ENCODE measurements around the gene MAF. TPM values are rescaled to one million over a fixed set of nuclear protein-coding genes. Genes with fewer than 3 reads are reported as not detected.

Gene MAF
- polyA plus RNA-seq, 1 donor from 2014 or later, result 2.1 TPM

DNA sequence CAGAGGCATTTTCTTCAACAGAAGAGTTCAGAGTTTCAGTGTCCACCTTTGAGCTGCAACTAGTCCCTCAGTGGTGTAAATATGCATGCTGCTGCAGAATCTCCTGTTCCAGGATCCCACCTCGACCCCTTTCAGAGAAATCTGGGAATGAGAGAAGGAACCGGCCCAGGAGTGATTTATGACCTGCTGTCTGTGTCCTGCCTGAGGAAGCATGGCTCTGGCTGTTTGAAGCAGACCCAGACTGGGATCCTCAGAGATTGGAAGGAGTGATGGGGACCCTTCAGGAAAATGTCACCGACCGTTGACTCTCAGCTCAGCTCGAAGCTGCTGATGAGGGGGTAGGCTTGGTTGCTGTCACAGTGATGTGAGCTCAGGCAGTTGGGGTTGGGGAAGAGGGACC, 8.4 kb upstream of the MAF start:
- no peak for TF ChIP-seq SMC3 (conservative IDR thresholded peaks at IDR 0.05; ENCODE audit: poor library complexity)
- TF ChIP-seq EZH2 (IDR thresholded peaks at IDR 0.05; ENCODE audit: borderline replicate concordance, insufficient read depth, low read length, poor library complexity, severe bottlenecking), result no peak
- no peak for TF ChIP-seq MXI1 (conservative IDR thresholded peaks at IDR 0.05; ENCODE audit: poor library complexity, severe bottlenecking)
- TF ChIP-seq, protein P1, sequence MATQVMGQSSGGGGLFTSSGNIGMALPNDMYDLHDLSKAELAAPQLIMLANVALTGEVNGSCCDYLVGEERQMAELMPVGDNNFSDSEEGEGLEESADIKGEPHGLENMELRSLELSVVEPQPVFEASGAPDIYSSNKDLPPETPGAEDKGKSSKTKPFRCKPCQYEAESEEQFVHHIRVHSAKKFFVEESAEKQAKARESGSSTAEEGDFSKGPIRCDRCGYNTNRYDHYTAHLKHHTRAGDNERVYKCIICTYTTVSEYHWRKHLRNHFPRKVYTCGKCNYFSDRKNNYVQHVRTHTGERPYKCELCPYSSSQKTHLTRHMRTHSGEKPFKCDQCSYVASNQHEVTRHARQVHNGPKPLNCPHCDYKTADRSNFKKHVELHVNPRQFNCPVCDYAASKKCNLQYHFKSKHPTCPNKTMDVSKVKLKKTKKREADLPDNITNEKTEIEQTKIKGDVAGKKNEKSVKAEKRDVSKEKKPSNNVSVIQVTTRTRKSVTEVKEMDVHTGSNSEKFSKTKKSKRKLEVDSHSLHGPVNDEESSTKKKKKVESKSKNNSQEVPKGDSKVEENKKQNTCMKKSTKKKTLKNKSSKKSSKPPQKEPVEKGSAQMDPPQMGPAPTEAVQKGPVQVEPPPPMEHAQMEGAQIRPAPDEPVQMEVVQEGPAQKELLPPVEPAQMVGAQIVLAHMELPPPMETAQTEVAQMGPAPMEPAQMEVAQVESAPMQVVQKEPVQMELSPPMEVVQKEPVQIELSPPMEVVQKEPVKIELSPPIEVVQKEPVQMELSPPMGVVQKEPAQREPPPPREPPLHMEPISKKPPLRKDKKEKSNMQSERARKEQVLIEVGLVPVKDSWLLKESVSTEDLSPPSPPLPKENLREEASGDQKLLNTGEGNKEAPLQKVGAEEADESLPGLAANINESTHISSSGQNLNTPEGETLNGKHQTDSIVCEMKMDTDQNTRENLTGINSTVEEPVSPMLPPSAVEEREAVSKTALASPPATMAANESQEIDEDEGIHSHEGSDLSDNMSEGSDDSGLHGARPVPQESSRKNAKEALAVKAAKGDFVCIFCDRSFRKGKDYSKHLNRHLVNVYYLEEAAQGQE (IDR thresholded peaks at IDR 0.05; ENCODE audit: borderline replicate concordance), result no peak
- TF ChIP-seq RAD21 (conservative IDR thresholded peaks at IDR 0.05), result no peak
- TF ChIP-seq, protein P2, sequence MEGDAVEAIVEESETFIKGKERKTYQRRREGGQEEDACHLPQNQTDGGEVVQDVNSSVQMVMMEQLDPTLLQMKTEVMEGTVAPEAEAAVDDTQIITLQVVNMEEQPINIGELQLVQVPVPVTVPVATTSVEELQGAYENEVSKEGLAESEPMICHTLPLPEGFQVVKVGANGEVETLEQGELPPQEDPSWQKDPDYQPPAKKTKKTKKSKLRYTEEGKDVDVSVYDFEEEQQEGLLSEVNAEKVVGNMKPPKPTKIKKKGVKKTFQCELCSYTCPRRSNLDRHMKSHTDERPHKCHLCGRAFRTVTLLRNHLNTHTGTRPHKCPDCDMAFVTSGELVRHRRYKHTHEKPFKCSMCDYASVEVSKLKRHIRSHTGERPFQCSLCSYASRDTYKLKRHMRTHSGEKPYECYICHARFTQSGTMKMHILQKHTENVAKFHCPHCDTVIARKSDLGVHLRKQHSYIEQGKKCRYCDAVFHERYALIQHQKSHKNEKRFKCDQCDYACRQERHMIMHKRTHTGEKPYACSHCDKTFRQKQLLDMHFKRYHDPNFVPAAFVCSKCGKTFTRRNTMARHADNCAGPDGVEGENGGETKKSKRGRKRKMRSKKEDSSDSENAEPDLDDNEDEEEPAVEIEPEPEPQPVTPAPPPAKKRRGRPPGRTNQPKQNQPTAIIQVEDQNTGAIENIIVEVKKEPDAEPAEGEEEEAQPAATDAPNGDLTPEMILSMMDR (IDR thresholded peaks at IDR 0.05; ENCODE audit: poor library complexity, severe bottlenecking), result no peak
- TF ChIP-seq EP300 (conservative IDR thresholded peaks at IDR 0.05; ENCODE audit: poor library complexity, severe bottlenecking), result no peak
- no peak for TF ChIP-seq POLR2AphosphoS5 (IDR thresholded peaks at IDR 0.05)
- no peak for TF ChIP-seq TAF1 (IDR thresholded peaks at IDR 0.05; ENCODE audit: low read depth)
- no peaks in the 10 kb centered on the region for H3F3A ChIP-seq (ENCODE audit: insufficient read depth, low read length, poor library complexity, severe bottlenecking)

DNA sequence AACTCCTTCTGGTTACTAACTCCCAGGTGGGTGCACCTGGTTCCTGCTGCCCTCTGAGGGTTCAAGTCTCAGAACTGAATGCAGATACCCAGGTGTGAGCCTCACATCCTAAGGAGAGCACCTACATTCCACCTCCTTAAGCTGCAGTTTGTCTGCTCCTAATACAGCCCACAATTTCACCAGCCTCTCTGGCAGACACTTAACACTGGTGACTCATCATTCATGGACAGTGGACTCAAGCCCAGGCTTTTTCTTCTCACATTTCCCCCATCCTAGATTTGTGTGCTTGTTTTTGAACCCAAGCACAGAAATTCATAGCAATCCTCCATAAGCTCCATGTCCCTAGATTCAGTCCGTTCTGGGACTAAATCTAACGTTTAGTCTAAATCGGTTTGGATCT, 7.0 kb upstream of the MAF start:
- no peaks in the 10 kb centered on the region for H3F3A ChIP-seq (ENCODE audit: insufficient read depth, low read length, poor library complexity, severe bottlenecking)
- H4K20me1 ChIP-seq (ENCODE audit: insufficient read depth), result no peaks in the 10 kb centered on the region
- H3K79me2 ChIP-seq (replicated peaks; ENCODE audit: insufficient read depth, low read length), result no peaks in the 10 kb centered on the region
- no peak overlapping the region for H2AFZ ChIP-seq (ENCODE audit: low read depth, low read length)
- no peak overlapping the region for H3K9ac ChIP-seq (ENCODE audit: low read length)
- no peaks in the 10 kb centered on the region for H3K9me2 ChIP-seq (ENCODE audit: insufficient read depth, low read length)
- TF ChIP-seq TAF1 (IDR thresholded peaks at IDR 0.05; ENCODE audit: low read depth) (no peak), MXI1 (conservative IDR thresholded peaks at IDR 0.05; ENCODE audit: poor library complexity, severe bottlenecking) (no peak), EP300 (conservative IDR thresholded peaks at IDR 0.05; ENCODE audit: poor library complexity, severe bottlenecking) (no peak), SMC3 (conservative IDR thresholded peaks at IDR 0.05; ENCODE audit: poor library complexity) (no peak), POLR2AphosphoS5 (IDR thresholded peaks at IDR 0.05) (no peak), RAD21 (conservative IDR thresholded peaks at IDR 0.05) (no peak), EZH2 (IDR thresholded peaks at IDR 0.05; ENCODE audit: borderline replicate concordance, insufficient read depth, low read length, poor library complexity, severe bottlenecking) (no peak)
- TF ChIP-seq, protein P2 (IDR thresholded peaks at IDR 0.05; ENCODE audit: poor library complexity, severe bottlenecking), result no peak
- no peak overlapping the region for H3K27ac ChIP-seq (ENCODE audit: low read length)
- H3K27me3 ChIP-seq (ENCODE audit: insufficient read depth, low read depth, low read length), result no peaks in the 10 kb centered on the region
- H3K36me3 ChIP-seq (ENCODE audit: insufficient read depth, low read length), result no peaks in the 10 kb centered on the region
- H3K4me2 ChIP-seq (ENCODE audit: low read length), result no peak overlapping the region
- H3K9me3 ChIP-seq (ENCODE audit: low read length), result no peaks in the 10 kb centered on the region
- H3K4me3 ChIP-seq (ENCODE audit: low read length), result no peak overlapping the region

More for the DNA sequence above, 8.4 kb upstream of the MAF start:
- Histone ChIP-seq H3K9me3 (ENCODE audit: low read length) (no peaks in the 10 kb centered on the region), H3K27me3 (ENCODE audit: insufficient read depth, low read depth, low read length) (no peaks in the 10 kb centered on the region), H2AFZ (ENCODE audit: low read depth, low read length) (no peak overlapping the region), H3K9ac (ENCODE audit: low read length) (no peak overlapping the region), H3K4me2 (ENCODE audit: low read length) (no peak overlapping the region), H3K79me2 (replicated peaks; ENCODE audit: insufficient read depth, low read length) (no peaks in the 10 kb centered on the region), H3K36me3 (ENCODE audit: insufficient read depth, low read length) (no peaks in the 10 kb centered on the region), H3K4me3 (ENCODE audit: low read length) (no peak overlapping the region), H3K27ac (ENCODE audit: low read length) (no peak overlapping the region), H3K9me2 (ENCODE audit: insufficient read depth, low read length) (no peaks in the 10 kb centered on the region), H4K20me1 (ENCODE audit: insufficient read depth) (no peaks in the 10 kb centered on the region)
